ENCODE data around the gene ALKBH2.
"Not testable (repeated sequence)": the region's sequence is repeated elsewhere in the genome, so short reads cannot be mapped to it uniquely, and the experiment has no call there.

ALKBH2 gene

DNA sequence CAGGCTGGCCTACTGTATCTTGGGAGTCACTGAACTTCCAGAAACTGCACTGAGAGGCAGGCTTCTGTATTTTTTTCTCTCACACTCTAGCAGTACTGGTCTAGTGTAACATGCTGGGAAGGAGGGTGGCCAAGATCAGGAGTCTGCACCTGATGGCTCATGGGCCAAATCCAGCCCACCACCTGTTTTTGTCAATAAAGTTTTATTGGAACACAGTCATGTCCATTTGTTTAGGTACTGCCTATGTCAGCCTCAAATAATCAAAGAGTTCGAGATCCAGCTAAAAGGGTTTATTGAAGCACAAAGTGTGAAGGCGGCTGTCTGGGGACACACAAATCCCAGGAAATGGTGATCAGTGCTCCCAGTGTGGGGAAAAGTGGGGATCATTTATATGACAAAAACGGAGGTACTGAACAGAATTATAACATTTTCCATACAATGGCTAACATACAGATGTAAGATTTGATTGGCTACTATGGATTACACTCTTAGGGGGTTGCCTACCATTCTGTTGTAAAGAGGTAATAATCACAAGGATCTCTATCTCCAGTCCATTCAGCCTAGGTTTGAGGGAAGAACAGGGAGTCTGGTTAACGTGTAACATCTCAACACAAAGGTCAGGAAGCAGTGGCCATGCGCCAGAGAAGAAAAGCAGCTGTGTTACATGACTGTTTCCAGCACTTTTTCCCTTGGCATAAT, 28.0 kb downstream of the ALKBH2 start:
- DNase-seq, result no peak

DNA sequence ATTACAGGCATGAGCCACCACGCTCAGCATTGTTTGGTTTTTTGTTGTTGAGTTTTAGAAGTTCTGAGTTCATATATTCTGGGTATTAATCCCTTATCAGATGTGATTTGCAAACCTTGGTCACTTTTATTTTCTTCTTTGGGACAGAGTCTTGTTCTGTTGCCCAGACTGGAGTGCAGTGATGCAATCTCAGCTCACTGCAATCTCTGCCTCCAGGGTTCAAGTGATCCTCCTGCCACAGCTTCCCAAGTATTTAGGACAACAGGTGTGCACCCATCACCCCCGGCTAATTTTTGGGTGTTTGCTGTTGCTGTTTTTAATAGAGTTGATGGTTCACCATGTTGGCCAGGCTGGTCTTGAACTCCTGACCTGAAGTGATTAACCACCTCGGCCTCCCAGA, 29.1 kb downstream of the ALKBH2 start:
- DNase-seq, result no peak

DNA sequence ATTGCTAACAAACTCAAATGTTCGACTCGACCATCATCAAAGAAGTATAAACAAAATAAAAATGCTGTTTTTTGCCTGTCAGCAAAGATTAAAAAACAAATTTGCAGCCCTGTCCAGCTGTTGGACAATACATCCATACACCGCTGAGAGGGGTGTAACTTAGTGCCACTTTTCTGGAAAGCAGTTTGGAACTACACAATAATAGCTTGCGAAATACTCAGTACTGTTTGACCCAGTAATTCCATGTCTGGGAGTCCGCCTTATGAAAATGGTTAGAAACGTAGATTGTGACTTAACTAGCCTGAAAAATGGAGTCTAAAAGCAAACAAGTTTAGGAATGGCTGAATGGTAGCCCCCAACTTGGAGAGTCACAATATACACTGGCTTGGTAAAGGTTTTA, 34.5 kb downstream of the ALKBH2 start:
- no peak for DNase-seq

DNA sequence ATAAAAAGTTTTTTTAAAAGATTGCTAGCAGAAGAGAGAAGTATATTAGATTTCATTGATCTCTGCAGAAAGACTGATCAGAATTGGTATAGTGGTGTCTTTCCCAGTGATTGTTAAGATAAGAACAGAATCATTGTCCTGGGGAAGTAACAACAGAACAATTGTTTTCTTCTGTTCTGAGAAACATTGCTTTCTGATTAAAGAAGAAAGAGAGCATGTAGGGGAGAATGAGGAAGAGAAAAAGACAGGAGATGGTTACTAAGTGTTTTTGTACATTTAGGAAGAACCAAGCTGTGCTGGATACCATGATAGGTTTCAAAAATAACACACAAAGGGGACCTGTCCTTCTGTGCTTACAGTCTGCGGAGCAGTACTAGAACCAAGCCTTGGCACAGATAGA, 35.9 kb downstream of the ALKBH2 start:
- no peak for DNase-seq

DNA sequence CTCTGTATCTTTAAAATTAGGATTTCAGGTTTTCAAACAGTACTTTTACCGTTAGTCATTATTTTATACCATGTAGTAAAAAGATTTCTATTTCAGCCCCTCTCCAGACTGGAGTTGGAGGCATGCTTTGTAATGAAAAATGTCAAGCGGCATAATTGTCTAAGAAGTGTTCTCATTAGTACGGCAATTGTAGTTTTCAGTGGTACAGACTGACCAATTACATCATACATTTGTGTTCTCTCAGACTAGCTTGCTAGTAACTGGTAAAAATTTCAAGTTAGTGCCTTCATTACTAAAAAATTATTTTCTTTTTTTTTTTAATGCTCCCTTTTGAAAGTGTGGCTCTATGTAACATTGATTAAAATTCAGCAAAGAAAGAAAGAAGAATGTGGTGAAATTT, 36.4 kb downstream of the ALKBH2 start:
- no peak for DNase-seq

DNA sequence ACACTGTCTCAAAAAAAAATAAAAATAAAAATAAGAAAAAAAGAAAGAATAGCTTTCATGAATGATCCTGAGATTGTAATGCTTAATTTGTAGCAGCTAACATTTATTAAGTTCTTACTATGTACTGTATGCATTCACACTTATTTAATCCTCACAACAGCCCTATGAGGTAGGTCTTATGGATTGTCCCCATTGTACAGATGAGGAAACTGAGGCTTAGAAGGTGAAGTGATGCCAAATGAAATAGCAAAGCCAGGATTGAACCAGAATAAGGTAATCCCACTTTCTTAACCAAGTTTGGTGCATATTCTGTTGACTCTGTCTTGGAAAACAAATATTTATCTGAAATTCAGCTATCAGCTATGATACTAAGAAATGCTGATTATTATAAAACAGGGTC, 38.8 kb downstream of the ALKBH2 start:
- DNase-seq, result no peak

DNA sequence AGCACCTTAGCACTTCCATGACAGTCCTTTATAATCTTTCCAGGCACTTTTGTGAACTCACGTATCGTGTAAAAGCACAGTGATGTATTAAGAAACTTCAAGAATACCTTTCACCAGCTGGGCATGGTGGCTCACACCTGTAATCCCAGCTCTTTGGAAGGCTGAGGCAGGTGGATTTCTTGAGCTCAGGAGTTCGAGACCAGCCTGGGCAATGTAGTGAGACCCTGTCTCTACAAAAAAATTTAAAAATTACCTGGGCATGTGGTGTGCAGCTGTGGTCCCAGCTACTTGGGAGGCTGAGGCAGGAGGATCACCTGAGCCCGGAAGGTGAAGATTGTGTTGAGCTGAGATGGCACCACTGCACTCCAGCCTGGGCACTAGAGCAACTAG, 39.2 kb downstream of the ALKBH2 start:
- DNase-seq, result not testable (repeated sequence)

DNA sequence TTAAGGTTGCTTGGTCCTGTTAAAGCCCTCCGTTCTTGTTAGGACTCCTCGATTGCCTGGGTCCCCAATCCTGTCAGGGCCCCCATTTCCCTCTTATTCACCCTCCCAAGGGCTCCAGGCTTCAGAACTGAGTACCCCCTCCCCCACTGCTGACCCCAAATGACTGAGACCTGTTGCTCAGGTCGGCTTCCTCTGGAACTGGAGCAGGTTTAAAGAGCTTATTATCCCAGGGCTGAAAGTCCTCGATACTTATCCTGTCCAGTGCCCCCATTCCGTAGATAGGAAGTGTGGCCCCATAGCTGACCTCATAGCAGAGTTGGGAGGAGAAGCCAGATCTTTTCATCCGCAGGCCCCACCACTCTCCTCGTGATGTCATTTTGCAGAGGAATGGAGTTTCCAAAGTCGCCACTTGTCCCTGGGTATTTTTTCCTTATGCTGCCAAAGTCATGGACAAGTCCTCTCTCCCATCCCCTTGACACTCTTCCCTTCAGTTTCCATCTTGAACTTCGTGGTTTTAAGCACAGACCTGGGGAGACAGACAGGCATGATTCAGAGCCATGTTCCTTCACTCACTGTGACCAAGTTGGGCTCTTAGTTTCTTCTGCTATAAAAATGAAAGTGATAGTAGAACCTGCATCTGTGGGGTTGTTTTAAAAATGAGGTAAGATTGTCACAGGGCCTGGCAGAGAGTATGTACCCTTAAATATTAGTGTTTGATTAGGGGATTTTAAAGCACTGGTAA, 39.7 kb downstream of the ALKBH2 start:
- DNase-seq, result peak; percentile 39

DNA sequence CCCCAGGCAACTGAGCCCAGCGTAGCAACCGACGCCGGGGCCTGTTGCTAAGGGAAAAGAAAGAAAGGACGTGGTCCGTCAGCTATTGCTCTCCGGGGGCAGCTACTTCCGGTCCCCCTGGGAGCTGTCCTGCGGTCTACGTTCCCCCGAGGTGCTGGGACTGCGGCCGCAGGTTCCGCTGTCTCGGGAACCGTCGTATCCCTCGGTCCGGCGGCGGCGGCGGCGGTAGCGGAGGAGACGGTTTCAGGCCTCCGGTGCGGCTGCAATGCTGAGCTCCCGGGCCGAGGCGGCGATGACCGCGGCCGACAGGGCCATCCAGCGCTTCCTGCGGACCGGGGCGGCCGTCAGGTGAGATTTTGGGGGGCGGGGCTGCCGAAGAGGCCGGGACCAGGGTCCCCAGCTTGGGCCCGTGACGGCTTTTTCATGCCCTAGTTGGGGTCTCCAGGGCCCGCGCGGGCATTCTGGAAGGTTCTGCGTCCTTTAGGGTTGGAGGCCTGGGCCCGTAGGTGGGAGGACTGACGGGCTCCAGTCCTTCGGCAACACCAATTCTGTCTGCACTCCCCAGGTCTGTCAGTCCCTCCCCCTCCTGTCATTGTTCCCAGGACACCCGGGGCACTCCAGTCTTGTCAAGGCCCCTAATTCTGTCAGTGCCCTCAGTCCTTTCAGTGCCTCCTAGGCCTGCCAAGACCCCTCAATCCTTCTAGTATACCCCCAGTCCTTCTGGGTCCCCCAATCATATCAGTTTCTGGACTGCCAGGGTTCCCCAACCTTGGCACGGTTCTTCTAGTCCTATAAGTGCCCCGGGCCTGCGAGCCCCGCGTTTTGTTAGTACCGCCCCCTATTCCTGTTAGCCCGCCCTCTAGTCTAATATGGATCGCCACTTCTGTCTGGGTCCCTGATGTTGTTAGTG, 40.6 kb downstream of the ALKBH2 start, which contains the start of gene USP30:
Gene USP30, plus strand, starts transcription at position 163 of the 910 bp plus-strand sequence. Its CDS starts 103 bp downstream, at position 266.
- DNase-seq, result peak; percentile 92

DNA sequence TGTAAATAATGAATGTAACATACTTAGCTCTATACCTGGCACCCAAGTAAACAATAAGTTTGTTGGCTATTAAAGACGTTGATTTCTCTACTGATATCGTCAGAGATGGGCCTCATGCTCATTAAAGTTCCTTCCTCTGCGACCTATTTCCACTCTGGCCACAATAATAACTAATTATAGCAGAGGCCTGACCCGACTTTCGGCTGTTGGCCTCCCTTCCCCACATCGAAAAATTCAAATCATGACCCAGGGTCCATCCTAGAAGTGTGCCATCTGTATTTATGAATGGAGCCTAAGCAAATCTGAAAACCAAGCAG, 41.2 kb downstream of the ALKBH2 start:
- no peak for DNase-seq

DNA sequence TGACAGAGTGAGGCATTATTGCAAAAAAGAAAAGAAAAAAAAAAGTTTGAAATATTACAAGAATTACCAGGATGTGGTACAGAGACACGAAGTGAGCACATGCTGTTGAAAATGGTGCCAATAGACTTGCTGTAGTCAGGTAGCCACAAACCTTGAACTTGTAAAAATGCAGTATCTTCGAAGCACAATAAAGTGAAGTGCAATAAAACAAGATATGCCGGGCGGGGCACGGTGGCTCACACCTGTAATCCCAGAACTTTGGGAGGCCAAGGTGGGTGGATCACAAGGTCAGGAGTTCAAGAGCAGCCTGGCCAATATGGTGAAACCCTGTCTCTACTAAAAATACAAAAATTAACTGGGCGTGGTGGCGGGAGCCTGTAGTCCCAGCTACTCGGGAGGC, 43.5 kb downstream of the ALKBH2 start:
- DNase-seq, result not testable (repeated sequence)

DNA sequence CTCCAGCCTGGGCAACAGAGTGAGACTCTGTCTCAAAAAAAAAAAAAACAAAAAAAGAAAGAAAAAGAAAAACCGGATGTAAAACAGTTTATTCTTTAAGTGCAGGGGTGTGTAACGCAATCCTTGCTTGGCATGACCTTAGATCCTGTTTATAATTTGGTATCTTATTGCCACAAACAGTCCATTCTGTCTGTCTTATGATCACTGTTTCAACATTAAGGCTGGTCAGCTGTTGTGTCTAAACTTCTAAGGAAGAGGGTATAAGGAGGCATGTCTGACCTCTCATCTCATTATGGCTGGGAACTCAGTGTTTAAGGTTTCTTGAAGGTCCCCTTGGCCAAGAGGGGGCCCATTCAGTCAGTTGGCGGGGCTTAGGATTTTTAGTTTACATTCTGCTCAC, 44.6 kb downstream of the ALKBH2 start:
- DNase-seq, result not testable (repeated sequence)

DNA sequence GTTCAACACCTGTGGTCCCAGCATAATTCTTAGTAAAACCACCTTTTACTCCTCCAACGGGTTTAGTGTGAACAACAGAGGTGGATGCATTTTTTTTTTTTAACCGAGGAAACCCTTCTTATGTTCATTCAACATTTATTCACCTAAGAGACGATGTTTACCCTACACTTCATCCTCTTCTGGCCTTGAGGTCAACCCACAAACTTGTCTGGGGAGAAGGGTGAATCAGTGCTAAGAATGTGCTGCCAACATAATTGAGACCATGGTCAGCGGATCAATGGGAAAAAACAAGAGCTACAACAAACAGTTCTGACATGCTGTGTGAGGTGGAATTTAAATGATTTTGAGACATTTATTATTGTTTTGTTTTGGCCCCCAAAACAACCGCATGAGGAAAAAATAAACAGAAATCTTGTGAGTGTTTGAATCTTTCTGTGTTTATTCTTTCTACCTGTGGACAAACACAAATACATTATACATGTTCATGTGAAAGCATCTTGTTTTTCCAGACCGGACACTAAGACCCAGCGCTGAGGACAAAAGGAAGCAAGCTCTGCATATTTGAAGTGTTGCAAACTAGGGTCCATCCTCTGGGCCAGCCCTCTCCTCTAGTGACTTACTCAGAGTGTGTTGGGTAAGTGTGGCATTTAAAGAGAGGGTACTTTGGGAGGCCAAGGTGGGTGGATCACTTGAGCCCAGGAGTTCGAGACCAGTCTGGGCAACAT, 46.0 kb downstream of the ALKBH2 start:
- no peak for DNase-seq

DNA sequence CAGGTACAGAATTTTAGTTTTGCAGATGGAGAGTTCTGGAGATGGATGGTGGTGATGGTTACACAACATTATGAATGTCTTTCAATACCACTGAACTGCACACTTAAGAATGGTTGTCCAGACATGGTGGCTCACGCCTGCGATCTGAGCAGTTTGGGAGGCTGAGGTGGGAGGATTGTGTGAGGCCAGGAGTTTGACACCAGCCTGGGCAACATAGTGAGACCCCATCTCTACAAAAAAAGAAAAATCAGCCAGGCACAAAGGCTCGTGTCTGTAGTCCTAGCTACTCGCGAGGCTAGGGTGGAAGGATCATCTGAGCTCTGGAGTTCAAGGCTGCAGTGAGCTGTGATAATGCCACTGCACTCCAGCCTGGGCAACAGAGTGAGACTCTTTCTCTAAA, 49.0 kb downstream of the ALKBH2 start:
- no peak for DNase-seq

Measured in RPMI8226 (cell line).